ENCODE results near the gene MOV10L1. TPM values are rescaled to one million over a fixed set of nuclear protein-coding genes. Genes with fewer than 3 reads are reported as not detected.
"Not testable (repeated sequence)": the region's sequence is repeated elsewhere in the genome, so short reads cannot be mapped to it uniquely, and the experiment has no call there.

MOV10L1 gene
- total and polyA plus RNA-seq, 2 experiments from 2014 or later: 0.73 to 1.8 TPM

DNA sequence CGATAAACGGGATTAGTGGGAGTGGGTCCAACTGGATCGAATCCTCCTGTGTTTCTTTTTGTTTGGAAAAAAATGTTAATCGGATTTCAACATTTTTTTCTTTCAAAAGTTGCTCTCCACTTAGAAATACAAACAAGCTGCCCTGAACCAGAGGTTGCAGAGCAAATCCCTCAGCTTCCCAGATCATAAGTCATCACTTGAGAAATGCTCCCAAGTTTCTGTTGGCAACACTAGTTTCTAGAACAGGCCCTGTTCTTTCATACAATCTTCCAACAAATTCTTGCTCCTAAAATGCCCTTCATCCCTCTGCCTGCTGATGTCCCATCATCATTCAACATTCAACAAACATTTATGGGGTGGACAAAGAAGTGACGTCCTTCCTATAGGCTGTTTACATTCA, 3.3 kb upstream of the MOV10L1 start (continued):
- TF ChIP-seq, protein P1, sequence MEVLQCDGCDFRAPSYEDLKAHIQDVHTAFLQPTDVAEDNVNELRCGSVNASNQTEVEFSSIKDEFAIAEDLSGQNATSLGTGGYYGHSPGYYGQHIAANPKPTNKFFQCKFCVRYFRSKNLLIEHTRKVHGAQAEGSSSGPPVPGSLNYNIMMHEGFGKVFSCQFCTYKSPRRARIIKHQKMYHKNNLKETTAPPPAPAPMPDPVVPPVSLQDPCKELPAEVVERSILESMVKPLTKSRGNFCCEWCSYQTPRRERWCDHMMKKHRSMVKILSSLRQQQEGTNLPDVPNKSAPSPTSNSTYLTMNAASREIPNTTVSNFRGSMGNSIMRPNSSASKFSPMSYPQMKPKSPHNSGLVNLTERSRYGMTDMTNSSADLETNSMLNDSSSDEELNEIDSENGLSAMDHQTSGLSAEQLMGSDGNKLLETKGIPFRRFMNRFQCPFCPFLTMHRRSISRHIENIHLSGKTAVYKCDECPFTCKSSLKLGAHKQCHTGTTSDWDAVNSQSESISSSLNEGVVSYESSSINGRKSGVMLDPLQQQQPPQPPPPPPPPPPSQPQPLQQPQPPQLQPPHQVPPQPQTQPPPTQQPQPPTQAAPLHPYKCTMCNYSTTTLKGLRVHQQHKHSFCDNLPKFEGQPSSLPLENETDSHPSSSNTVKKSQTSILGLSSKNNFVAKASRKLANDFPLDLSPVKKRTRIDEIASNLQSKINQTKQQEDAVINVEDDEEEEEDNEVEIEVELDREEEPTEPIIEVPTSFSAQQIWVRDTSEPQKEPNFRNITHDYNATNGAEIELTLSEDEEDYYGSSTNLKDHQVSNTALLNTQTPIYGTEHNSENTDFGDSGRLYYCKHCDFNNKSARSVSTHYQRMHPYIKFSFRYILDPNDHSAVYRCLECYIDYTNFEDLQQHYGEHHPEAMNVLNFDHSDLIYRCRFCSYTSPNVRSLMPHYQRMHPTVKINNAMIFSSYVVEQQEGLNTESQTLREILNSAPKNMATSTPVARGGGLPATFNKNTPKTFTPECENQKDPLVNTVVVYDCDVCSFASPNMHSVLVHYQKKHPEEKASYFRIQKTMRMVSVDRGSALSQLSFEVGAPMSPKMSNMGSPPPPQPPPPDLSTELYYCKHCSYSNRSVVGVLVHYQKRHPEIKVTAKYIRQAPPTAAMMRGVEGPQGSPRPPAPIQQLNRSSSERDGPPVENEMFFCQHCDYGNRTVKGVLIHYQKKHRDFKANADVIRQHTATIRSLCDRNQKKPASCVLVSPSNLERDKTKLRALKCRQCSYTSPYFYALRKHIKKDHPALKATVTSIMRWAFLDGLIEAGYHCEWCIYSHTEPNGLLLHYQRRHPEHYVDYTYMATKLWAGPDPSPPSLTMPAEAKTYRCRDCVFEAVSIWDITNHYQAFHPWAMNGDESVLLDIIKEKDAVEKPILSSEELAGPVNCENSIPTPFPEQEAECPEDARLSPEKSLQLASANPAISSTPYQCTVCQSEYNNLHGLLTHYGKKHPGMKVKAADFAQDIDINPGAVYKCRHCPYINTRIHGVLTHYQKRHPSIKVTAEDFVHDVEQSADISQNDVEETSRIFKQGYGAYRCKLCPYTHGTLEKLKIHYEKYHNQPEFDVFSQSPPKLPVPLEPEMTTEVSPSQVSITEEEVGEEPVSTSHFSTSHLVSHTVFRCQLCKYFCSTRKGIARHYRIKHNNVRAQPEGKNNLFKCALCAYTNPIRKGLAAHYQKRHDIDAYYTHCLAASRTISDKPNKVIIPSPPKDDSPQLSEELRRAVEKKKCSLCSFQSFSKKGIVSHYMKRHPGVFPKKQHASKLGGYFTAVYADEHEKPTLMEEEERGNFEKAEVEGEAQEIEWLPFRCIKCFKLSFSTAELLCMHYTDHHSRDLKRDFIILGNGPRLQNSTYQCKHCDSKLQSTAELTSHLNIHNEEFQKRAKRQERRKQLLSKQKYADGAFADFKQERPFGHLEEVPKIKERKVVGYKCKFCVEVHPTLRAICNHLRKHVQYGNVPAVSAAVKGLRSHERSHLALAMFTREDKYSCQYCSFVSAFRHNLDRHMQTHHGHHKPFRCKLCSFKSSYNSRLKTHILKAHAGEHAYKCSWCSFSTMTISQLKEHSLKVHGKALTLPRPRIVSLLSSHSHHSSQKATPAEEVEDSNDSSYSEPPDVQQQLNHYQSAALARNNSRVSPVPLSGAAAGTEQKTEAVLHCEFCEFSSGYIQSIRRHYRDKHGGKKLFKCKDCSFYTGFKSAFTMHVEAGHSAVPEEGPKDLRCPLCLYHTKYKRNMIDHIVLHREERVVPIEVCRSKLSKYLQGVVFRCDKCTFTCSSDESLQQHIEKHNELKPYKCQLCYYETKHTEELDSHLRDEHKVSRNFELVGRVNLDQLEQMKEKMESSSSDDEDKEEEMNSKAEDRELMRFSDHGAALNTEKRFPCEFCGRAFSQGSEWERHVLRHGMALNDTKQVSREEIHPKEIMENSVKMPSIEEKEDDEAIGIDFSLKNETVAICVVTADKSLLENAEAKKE (CRISPR knock-in tag; IDR thresholded peaks at IDR 0.05): no peak
- no peak for TF ChIP-seq EZH2 (IDR thresholded peaks at IDR 0.05; ENCODE audit: low read depth, unreplicated experiment)
- TF ChIP-seq, protein P2, sequence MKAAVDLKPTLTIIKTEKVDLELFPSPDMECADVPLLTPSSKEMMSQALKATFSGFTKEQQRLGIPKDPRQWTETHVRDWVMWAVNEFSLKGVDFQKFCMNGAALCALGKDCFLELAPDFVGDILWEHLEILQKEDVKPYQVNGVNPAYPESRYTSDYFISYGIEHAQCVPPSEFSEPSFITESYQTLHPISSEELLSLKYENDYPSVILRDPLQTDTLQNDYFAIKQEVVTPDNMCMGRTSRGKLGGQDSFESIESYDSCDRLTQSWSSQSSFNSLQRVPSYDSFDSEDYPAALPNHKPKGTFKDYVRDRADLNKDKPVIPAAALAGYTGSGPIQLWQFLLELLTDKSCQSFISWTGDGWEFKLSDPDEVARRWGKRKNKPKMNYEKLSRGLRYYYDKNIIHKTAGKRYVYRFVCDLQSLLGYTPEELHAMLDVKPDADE (IDR thresholded peaks at IDR 0.05): no peak

DNA sequence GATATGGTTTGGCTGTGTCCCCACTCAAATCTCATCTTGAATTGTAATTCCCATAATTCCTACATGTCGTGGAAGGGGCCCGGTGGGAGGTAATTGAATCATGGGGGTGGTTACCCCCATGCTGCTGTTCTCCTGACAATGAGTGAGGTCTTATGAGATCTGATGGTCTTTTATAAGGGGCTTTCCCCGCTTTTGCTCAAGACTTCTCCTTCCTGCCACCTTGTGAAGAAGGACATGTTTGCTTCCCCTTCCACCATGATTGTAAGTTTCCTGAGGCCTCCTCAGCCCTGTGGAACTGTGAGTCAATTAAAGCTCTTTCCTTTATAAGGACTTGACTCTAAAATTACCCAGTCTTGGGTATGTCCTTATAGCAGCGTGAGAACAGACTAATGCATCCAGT, 2.8 kb upstream of the MOV10L1 start:
- not testable (repeated sequence) for H3K9me3 Mint-ChIP-seq; H3K4me3 ChIP-seq; H2AFZ ChIP-seq; H3K4me3 Mint-ChIP-seq; H3K36me3 Mint-ChIP-seq (ENCODE audit: low read depth); ATAC-seq; H3K36me3 ChIP-seq (ENCODE audit: insufficient read depth); H4K20me1 ChIP-seq (replicated peaks; ENCODE audit: insufficient read depth); H3F3A ChIP-seq (replicated peaks; ENCODE audit: low read depth); H3K9me2 ChIP-seq (ENCODE audit: insufficient read depth); H3K79me2 ChIP-seq (replicated peaks; ENCODE audit: insufficient read depth); DNase-seq (ENCODE audit: low spot score); H3K27ac ChIP-seq (ENCODE audit: low read depth); H3K4me1 Mint-ChIP-seq; H3K27ac Mint-ChIP-seq; H3K4me1 ChIP-seq (ENCODE audit: insufficient read depth); H3K4me2 ChIP-seq
- H3K27me3 ChIP-seq (ENCODE audit: insufficient read depth): peaks cover 23% of the 10 kb centered on the region
- peaks cover 15% of the 10 kb centered on the region for H3K27me3 Mint-ChIP-seq (ENCODE audit: insufficient read depth, low read depth, poor library complexity)

All from GM23338 (cell line).